D721Med (cell line): ENCODE results near the gene FAM110D.
A peak's percentile ranks its signal among the peaks of the same experiment; 100 is the strongest.

Source experiments
- DNase-seq: peaks from one replicate; pipeline ENCODE4 v3.0.0; 2011; ENCODE audit warnings: low spot score; ENCODE audit not compliant: insufficient read length
- FAIRE-seq: peaks from 2 replicates; lab custom pipeline; 2011; peaks lifted over from hg19 to GRCh38; lab: Jason Lieb, UNC
- CTCF ChIP-seq: IDR thresholded peaks from 2 replicates; pipeline ENCODE4 v1.5.1; 2012; ENCODE audit warnings: mild to moderate bottlenecking, control low read depth; ENCODE audit not compliant: insufficient read depth; ENCODE audit errors: missing control alignments

The FAM110D gene

GRCh38 chr1:26170472-26170821 is 11.6 kb downstream of the FAM110D start:
- no peak for TF ChIP-seq CTCF
- FAIRE-seq = no peak

GRCh38 chr1:26171084-26172072 is 12.5 kb downstream of the FAM110D start, which contains the start of gene ZNF593OS:
Gene ZNF593OS (minus strand): TSS chr1:26171832. CDS start chr1:26171661, 171 bp downstream.
- no peak for TF ChIP-seq CTCF
- FAIRE-seq (no peak), DNase-seq (no peak)

More at GRCh38 chr1:26170472-26170821, 11.6 kb downstream of the FAM110D start:
- DNase-seq = no peak

- no peak for DNase-seq
- no peak for FAIRE-seq
- no peak for TF ChIP-seq CTCF
Observed at GRCh38 chr1:26175346-26175745, 16.5 kb downstream of the FAM110D start.

- DNase-seq (no peak), FAIRE-seq (no peak)
- no peak for TF ChIP-seq CTCF
Observed at GRCh38 chr1:26177182-26177684, 18.4 kb downstream of the FAM110D start, which contains the start of gene CNKSR1. Gene CNKSR1 (plus strand): TSS chr1:26177491. CDS start chr1:26177548, 57 bp downstream.

- no peak for TF ChIP-seq CTCF
- FAIRE-seq = no peak
- no peak for DNase-seq
Observed at GRCh38 chr1:26180010-26180506, 21.2 kb downstream of the FAM110D start.

GRCh38 chr1:26181586-26182382 is 22.9 kb downstream of the FAM110D start:
- FAIRE-seq (no peak), DNase-seq (peak; percentile 55)
- no peak for TF ChIP-seq CTCF
